ENCODE results near the gene NXPE3.

- TF ChIP-seq POLR2A (IDR thresholded peaks at IDR 0.05) = no peak
- TF ChIP-seq, protein P1, sequence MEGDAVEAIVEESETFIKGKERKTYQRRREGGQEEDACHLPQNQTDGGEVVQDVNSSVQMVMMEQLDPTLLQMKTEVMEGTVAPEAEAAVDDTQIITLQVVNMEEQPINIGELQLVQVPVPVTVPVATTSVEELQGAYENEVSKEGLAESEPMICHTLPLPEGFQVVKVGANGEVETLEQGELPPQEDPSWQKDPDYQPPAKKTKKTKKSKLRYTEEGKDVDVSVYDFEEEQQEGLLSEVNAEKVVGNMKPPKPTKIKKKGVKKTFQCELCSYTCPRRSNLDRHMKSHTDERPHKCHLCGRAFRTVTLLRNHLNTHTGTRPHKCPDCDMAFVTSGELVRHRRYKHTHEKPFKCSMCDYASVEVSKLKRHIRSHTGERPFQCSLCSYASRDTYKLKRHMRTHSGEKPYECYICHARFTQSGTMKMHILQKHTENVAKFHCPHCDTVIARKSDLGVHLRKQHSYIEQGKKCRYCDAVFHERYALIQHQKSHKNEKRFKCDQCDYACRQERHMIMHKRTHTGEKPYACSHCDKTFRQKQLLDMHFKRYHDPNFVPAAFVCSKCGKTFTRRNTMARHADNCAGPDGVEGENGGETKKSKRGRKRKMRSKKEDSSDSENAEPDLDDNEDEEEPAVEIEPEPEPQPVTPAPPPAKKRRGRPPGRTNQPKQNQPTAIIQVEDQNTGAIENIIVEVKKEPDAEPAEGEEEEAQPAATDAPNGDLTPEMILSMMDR (IDR thresholded peaks at IDR 0.05) = no peak
These were observed 28.9 kb downstream of the NXPE3 start for GRCh38 chr3:101807888-101808287.
